ENCODE data around the gene GALNT3.

GALNT3 gene

GRCh38 chr2:165776013-165776412 is 18.0 kb downstream of the GALNT3 start:
- no peak overlapping the region for H3K9ac ChIP-seq (ENCODE audit: low read length)
- no peaks in the 10 kb centered on the region for H3K36me3 ChIP-seq (ENCODE audit: insufficient read depth, low read length)
- H3K4me1 ChIP-seq (ENCODE audit: insufficient read depth, low read length): no peaks in the 10 kb centered on the region
- H3K27me3 ChIP-seq (ENCODE audit: control insufficient read depth in 1 of 2, insufficient read depth in 2 of 2, low read length in 2 of 2): no peaks in the 10 kb centered on the region
- H3K4me3 ChIP-seq (ENCODE audit: low read depth in 1 of 2, low read length in 2 of 2): no peak overlapping the region
- H3K27ac ChIP-seq (ENCODE audit: low read depth, low read length): no peak overlapping the region
- no peaks in the 10 kb centered on the region for H3K9me3 ChIP-seq (ENCODE audit: low read length)

DNA sequence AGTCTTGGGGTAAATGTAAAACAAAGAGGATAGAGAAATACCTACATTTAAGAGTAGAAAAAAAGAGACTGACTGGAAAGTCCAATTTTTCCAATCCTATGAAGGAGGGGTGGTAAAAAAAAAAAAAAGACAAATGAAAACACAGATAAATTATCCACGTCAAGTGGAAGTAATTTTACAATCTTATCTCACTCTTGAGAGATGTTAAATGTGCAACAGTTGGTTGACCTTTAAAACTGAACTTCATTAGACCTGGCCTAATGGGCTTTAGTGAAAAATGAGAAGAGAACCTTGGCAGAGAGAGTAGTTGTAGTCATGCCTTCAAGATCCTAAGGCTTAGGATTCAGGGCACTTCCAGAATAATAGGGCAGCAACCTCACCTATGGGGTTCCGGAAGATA is 20.4 kb downstream of the GALNT3 start:
- no peaks in the 10 kb centered on the region for H3K9me3 ChIP-seq (ENCODE audit: low read length)
- H3K4me1 ChIP-seq (ENCODE audit: insufficient read depth, low read length): no peaks in the 10 kb centered on the region
- no peaks in the 10 kb centered on the region for H3K36me3 ChIP-seq (ENCODE audit: insufficient read depth, low read length)
- H3K27ac ChIP-seq (ENCODE audit: low read depth, low read length): no peak overlapping the region
- no peak overlapping the region for H3K4me3 ChIP-seq (ENCODE audit: low read depth in 1 of 2, low read length in 2 of 2)
- no peak overlapping the region for H3K9ac ChIP-seq (ENCODE audit: low read length)
- no peaks in the 10 kb centered on the region for H3K27me3 ChIP-seq (ENCODE audit: control insufficient read depth in 1 of 2, insufficient read depth in 2 of 2, low read length in 2 of 2)

GRCh38 chr2:165772183-165772582 is 21.9 kb downstream of the GALNT3 start:
- no peak overlapping the region for H3K9ac ChIP-seq (ENCODE audit: low read length)
- H3K4me3 ChIP-seq (ENCODE audit: low read depth in 1 of 2, low read length in 2 of 2): no peak overlapping the region

GRCh38 chr2:165766326-165766927 is 27.6 kb downstream of the GALNT3 start:
- H3K4me1 ChIP-seq (ENCODE audit: insufficient read depth, low read length): no peaks in the 10 kb centered on the region
- H3K9me3 ChIP-seq (ENCODE audit: low read length): no peaks in the 10 kb centered on the region
- H3K27me3 ChIP-seq (ENCODE audit: control insufficient read depth in 1 of 2, insufficient read depth in 2 of 2, low read length in 2 of 2): no peaks in the 10 kb centered on the region
- no peaks in the 10 kb centered on the region for H3K36me3 ChIP-seq (ENCODE audit: insufficient read depth, low read length)
- H3K27ac ChIP-seq (ENCODE audit: low read depth, low read length): no peak overlapping the region
- H3K4me3 ChIP-seq (ENCODE audit: low read depth in 1 of 2, low read length in 2 of 2): no peak overlapping the region
- no peak overlapping the region for H3K9ac ChIP-seq (ENCODE audit: low read length)

More at GRCh38 chr2:165772183-165772582, 21.9 kb downstream of the GALNT3 start:
- Histone ChIP-seq H3K27ac (ENCODE audit: low read depth, low read length) (no peak overlapping the region), H3K9me3 (ENCODE audit: low read length) (no peaks in the 10 kb centered on the region), H3K27me3 (ENCODE audit: control insufficient read depth in 1 of 2, insufficient read depth in 2 of 2, low read length in 2 of 2) (no peaks in the 10 kb centered on the region), H3K4me1 (ENCODE audit: insufficient read depth, low read length) (no peaks in the 10 kb centered on the region), H3K36me3 (ENCODE audit: insufficient read depth, low read length) (no peaks in the 10 kb centered on the region)

- Histone ChIP-seq H3K27me3 (ENCODE audit: control insufficient read depth in 1 of 2, insufficient read depth in 2 of 2, low read length in 2 of 2) (no peaks in the 10 kb centered on the region), H3K36me3 (ENCODE audit: insufficient read depth, low read length) (no peaks in the 10 kb centered on the region), H3K9me3 (ENCODE audit: low read length) (no peaks in the 10 kb centered on the region), H3K9ac (ENCODE audit: low read length) (no peak overlapping the region), H3K4me1 (ENCODE audit: insufficient read depth, low read length) (no peaks in the 10 kb centered on the region), H3K4me3 (ENCODE audit: low read depth in 1 of 2, low read length in 2 of 2) (no peak overlapping the region), H3K27ac (ENCODE audit: low read depth, low read length) (no peak overlapping the region)
These were observed 31.3 kb downstream of the GALNT3 start for GRCh38 chr2:165762723-165763122.

DNA sequence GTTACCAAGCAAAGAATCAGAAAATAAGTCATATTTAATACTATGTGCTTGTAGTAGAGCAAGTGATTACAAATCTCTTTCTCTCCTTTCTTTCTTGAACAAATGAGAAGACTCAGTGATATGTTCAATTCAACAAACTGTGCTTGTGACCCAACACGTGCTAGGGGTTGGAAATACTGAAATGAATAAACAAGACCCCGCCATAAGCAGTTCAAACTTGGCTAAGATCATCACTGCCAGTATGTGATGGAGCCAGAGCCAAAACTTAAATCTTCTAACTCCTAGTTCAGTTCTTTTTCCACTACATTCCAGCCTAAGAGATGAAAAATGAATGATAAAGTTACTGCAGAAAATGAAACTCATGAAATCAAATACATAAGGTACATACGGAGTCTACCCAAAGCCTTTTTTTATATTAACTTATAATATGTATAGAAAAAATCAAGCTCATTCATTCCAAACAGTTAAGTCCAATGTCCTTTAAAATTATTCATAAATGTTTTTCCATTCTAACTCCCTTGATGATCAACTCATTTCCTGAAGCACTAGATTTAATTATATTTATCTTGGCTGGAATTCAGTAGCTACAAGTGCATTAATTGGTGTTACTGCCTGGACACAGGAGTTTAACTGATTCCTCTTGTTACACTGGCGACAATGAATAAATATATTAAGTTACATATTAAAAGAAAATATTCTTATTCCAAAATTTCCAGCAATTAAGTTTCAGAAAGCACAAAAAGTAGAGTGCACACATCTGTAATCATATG is 36.0 kb downstream of the GALNT3 start:
- H3K27me3 ChIP-seq (ENCODE audit: control insufficient read depth in 1 of 2, insufficient read depth in 2 of 2, low read length in 2 of 2): no peaks in the 10 kb centered on the region
- no peaks in the 10 kb centered on the region for H3K36me3 ChIP-seq (ENCODE audit: insufficient read depth, low read length)
- no peak overlapping the region for H3K27ac ChIP-seq (ENCODE audit: low read depth, low read length)
- H3K4me3 ChIP-seq (ENCODE audit: low read depth in 1 of 2, low read length in 2 of 2): no peak overlapping the region
- H3K4me1 ChIP-seq (ENCODE audit: insufficient read depth, low read length): no peaks in the 10 kb centered on the region
- H3K9ac ChIP-seq (ENCODE audit: low read length): no peak overlapping the region
- H3K9me3 ChIP-seq (ENCODE audit: low read length): no peaks in the 10 kb centered on the region

GRCh38 chr2:165746501-165746900 is 47.5 kb downstream of the GALNT3 start:
- no peak overlapping the region for H3K27ac ChIP-seq (ENCODE audit: low read depth, low read length)
- H3K9ac ChIP-seq (ENCODE audit: low read length): no peak overlapping the region
- no peaks in the 10 kb centered on the region for H3K36me3 ChIP-seq (ENCODE audit: insufficient read depth, low read length)
- no peaks in the 10 kb centered on the region for H3K9me3 ChIP-seq (ENCODE audit: low read length)
- no peaks in the 10 kb centered on the region for H3K27me3 ChIP-seq (ENCODE audit: control insufficient read depth in 1 of 2, insufficient read depth in 2 of 2, low read length in 2 of 2)
- H3K4me1 ChIP-seq (ENCODE audit: insufficient read depth, low read length): no peaks in the 10 kb centered on the region
- H3K4me3 ChIP-seq (ENCODE audit: low read depth in 1 of 2, low read length in 2 of 2): no peak overlapping the region

DNA sequence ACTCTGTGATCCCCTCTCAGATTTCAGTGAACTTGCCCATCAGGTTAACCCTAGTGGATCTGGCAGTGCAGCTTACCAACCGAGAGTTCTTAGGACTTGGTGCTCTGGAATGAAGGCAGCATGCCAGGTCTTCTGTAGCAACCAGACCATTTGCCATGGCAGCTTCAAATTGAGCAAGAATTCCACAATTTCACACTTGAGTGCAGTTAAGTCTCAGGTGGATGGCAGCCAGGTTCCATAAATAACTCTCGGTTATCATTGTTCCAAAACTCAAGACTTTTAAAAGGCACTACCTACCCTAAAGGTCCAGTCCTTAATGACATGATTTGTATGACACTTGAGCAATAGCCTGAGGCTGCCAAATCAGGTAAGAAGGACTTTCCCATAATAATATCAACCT is 48.1 kb downstream of the GALNT3 start:
- H3K4me1 ChIP-seq (ENCODE audit: insufficient read depth, low read length): no peaks in the 10 kb centered on the region
- H3K9ac ChIP-seq (ENCODE audit: low read length): no peak overlapping the region
- no peaks in the 10 kb centered on the region for H3K36me3 ChIP-seq (ENCODE audit: insufficient read depth, low read length)
- no peak overlapping the region for H3K27ac ChIP-seq (ENCODE audit: low read depth, low read length)
- no peaks in the 10 kb centered on the region for H3K27me3 ChIP-seq (ENCODE audit: control insufficient read depth in 1 of 2, insufficient read depth in 2 of 2, low read length in 2 of 2)
- no peak overlapping the region for H3K4me3 ChIP-seq (ENCODE audit: low read depth in 1 of 2, low read length in 2 of 2)
- H3K9me3 ChIP-seq (ENCODE audit: low read length): no peaks in the 10 kb centered on the region

DNA sequence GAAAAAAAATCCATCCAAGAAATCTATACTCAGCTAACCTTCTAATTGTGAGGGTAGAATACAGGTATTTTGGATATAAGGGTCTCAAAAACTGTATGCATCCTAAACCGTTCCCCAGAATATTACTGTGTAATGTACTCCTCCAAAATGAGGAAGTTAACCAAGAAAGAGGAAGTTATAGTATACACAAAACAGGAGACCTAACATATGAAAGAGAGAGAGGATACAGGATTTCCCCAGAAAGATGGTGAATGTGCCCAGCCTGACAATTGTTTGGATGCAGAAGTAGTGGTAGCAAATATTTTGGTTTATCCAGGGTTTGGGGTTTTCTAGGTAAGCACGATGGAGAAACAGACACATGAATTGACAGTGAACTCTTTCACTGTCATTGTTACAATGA is 50.6 kb downstream of the GALNT3 start:
- H3K4me1 ChIP-seq (ENCODE audit: insufficient read depth, low read length): no peaks in the 10 kb centered on the region
- no peaks in the 10 kb centered on the region for H3K27me3 ChIP-seq (ENCODE audit: control insufficient read depth in 1 of 2, insufficient read depth in 2 of 2, low read length in 2 of 2)
- no peak overlapping the region for H3K4me3 ChIP-seq (ENCODE audit: low read depth in 1 of 2, low read length in 2 of 2)
- H3K27ac ChIP-seq (ENCODE audit: low read depth, low read length): no peak overlapping the region
- no peak overlapping the region for H3K9ac ChIP-seq (ENCODE audit: low read length)
- no peaks in the 10 kb centered on the region for H3K9me3 ChIP-seq (ENCODE audit: low read length)
- H3K36me3 ChIP-seq (ENCODE audit: insufficient read depth, low read length): no peaks in the 10 kb centered on the region

GRCh38 chr2:165725421-165725820 is 68.6 kb downstream of the GALNT3 start:
- Histone ChIP-seq H3K9me3 (ENCODE audit: low read length) (no peaks in the 10 kb centered on the region), H3K27me3 (ENCODE audit: control insufficient read depth in 1 of 2, insufficient read depth in 2 of 2, low read length in 2 of 2) (no peaks in the 10 kb centered on the region)

DNA sequence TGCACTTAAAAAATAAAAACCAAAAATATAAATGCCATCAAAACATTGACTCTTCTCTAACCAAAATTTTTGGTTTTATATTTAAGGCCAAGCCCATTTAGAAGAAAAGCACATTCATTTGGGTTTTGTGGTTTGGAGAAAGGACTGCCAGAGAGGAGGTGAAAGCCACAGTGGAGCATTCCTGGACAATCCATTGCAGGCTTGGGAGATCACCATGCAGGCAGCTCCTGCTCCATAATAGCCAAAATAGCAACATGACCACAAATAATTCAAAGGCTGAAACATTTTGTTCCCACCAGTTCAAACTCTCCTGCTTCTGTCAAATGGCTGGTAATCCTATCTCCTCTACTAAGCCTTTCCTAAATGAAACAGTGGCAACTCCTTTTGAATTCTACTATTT is 73.5 kb downstream of the GALNT3 start:
- no peak overlapping the region for H3K4me3 ChIP-seq (ENCODE audit: low read depth in 1 of 2, low read length in 2 of 2)
- H3K4me1 ChIP-seq (ENCODE audit: insufficient read depth, low read length): no peaks in the 10 kb centered on the region
- no peaks in the 10 kb centered on the region for H3K9me3 ChIP-seq (ENCODE audit: low read length)
- no peaks in the 10 kb centered on the region for H3K36me3 ChIP-seq (ENCODE audit: insufficient read depth, low read length)
- H3K9ac ChIP-seq (ENCODE audit: low read length): no peak overlapping the region
- H3K27me3 ChIP-seq (ENCODE audit: control insufficient read depth in 1 of 2, insufficient read depth in 2 of 2, low read length in 2 of 2): no peaks in the 10 kb centered on the region
- H3K27ac ChIP-seq (ENCODE audit: low read depth, low read length): no peak overlapping the region

More at GRCh38 chr2:165725421-165725820, 68.6 kb downstream of the GALNT3 start:
- no peak overlapping the region for H3K4me3 ChIP-seq (ENCODE audit: low read depth in 1 of 2, low read length in 2 of 2)
- H3K4me1 ChIP-seq (ENCODE audit: insufficient read depth, low read length): no peaks in the 10 kb centered on the region
- H3K9ac ChIP-seq (ENCODE audit: low read length): no peak overlapping the region
- H3K27ac ChIP-seq (ENCODE audit: low read depth, low read length): no peak overlapping the region
- H3K36me3 ChIP-seq (ENCODE audit: insufficient read depth, low read length): no peaks in the 10 kb centered on the region

Measured in muscle layer of colon (tissue), 2 donors.